GM21737 (cell line): ENCODE data around the gene SRRT.
"Not testable (repeated sequence)": the region's sequence is repeated elsewhere in the genome, so short reads cannot be mapped to it uniquely, and the experiment has no call there.

ENCODE experiments used
- ATAC-seq: cut with Tn5 transposase; IDR thresholded peaks from one replicate; pipeline ENCODE4 v1.9.1; 2021; ENCODE audit warnings: mild to moderate bottlenecking, moderate library complexity; ENCODE audit not compliant: unreplicated experiment

Gene SRRT

DNA sequence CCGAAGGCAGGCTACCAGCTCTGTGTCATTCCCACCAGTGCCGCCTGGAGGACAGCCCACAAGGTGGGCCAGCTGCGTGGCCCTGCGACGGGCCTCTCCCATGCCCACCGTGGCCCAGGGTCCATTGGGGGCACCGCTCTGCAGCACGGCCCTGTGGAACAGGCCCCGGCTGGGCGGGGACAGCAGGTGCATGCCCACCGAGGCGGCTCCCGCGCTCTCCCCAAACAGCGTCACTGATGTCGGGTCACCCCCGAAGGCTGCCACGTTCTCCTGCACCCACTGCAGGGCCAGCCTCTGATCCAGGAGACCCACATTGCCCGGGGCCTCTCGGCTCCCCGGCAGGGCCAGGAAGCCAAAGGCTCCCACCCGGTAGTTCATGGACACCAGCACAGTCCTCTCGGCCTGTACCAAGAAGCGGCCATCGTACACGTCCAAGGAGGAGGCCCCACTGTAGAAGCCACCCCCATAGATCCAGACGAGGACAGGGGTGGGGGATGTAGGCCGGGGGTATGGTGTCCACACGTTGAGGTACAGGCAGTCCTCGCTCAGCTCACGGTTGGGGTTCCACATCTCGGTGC lies 18.5 kb downstream of the SRRT start:
- ATAC-seq, result no peak

DNA sequence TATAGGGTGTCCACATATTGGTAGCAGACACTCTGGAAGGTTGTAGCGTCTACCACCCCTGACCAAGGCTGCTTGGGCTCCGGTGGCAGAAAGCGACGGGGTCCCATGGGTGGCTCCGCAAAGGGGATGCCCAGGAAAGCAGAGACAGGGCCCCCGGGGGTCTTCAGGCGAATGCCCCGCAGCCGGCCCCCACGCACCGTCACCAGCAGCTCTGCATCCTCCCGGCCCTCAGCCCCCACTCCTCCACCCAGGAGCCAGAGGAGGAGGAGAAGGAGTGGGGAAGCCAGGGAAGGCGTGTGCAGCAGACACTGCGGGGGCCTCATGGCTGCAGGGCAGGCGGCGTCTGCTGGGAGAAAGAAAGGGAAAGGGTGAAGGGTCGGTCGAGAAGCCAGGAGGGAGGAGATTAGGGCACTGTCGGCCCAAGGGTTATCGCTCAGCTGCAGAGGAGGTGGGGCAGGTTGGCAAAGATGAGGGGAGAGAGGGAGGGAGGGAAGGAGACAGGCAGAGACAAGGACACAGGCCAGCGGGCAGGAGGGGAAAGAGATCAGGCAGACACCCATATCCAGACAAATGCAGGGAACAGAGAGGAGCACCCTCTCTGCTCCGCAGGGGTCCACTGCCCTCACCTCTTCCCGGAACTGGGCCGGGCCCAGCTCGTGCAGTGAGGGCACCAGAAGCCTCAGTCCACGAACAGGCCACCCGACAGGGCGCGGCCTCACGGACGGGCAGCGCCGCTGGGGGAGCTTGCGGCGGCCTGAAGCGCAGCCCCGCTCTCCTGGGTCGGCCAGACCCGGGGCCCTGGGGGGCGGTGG lies 19.2 kb downstream of the SRRT start:
- ATAC-seq, result no peak

DNA sequence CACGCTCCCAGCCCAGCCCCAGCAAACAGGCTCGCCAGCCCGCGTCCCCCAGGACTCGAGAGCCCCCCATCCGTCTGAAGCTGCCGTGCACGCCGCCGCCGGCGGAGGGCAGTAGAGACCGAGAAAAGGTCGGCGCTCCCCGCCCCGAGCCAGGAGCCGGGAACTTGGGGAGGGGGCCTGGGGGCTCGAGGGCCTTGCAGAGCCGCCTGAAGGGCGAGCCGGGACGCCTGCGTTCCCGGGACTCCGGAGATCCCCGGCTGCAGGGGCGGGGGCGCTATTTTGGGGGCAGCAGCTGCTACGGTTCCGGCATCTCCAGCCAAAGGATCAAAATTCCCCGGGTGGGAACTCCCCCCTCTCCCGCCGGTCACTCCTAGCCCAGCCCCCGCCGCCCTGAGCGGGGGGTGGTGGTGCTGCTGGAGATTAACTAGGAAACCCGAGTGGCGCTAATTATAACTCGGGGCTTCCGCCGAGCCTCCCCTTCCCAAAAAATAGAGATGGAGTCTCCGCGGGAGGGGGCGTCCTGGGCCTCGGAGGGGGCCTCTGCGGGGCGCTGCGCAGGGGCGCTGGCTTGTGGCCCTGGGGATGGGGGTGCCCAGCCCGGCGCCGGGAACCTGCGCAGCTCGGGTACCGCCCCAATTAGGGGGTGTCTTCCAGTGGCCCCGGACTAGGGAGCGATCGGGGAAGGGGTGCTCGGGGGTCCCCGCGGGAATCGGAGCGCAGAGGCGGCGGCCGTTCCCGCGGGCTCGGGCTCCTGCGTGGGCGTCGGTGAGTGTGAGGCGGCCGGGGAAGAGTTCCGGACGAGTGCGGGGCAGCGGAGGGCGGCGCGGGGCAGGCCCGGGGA lies 20.2 kb downstream of the SRRT start:
- no peak for ATAC-seq

DNA sequence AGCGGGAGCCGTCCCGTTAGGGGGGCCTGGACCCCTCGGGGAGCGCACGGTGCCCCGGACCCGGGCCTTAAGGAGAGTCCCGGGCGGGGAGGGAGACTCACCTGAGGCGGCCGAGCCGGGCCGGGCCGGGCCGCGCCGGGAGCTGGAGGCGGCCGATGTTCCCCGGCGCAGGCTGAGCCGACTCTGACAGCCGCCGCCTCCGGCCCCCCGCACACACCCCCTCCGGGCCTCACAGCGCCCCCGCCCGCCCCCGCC lies 20.7 kb downstream of the SRRT start, which contains the start of gene ACHE:
Gene ACHE (minus strand): TSS at position 188 of the 255 bp plus-strand sequence. CDS start 1,656 bp downstream, outside the sequence.
- no peak for ATAC-seq

DNA sequence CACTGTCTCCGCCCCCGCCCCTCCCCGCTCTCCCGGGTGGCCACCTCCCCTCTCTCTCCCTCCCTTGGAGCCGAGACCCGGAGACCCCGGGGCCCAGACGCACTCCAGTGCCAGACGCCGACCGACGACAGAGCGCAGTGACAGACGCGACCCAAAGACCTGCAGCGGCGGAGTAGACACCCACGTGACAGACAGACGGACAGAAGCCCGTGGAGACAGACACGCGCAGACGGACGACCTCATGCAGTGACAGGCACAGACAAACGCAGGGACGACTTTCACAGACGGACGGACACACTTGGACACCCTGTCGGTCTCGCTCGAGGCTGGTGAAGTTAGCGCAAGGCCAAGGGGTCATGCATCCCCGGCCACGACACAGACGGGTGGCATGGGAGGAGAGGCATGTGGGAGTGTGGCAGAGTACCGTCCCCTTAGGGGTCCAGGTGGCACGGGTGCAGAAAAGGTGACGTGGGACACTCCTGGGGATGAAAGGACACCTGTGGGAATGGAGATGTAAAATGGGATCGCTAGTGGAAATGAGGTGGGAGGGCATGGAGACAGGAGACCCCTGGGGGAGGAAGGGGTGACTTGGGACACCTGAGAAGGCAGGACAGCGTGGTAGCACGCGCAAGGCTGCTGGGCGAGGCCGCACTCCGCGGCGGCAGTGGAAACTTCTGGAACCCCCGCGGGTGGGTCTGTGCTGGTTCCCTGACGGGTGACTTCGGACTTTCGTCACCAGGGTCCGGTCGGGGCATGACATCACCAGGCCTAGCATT lies 21.2 kb downstream of the SRRT start:
- ATAC-seq, result no peak

DNA sequence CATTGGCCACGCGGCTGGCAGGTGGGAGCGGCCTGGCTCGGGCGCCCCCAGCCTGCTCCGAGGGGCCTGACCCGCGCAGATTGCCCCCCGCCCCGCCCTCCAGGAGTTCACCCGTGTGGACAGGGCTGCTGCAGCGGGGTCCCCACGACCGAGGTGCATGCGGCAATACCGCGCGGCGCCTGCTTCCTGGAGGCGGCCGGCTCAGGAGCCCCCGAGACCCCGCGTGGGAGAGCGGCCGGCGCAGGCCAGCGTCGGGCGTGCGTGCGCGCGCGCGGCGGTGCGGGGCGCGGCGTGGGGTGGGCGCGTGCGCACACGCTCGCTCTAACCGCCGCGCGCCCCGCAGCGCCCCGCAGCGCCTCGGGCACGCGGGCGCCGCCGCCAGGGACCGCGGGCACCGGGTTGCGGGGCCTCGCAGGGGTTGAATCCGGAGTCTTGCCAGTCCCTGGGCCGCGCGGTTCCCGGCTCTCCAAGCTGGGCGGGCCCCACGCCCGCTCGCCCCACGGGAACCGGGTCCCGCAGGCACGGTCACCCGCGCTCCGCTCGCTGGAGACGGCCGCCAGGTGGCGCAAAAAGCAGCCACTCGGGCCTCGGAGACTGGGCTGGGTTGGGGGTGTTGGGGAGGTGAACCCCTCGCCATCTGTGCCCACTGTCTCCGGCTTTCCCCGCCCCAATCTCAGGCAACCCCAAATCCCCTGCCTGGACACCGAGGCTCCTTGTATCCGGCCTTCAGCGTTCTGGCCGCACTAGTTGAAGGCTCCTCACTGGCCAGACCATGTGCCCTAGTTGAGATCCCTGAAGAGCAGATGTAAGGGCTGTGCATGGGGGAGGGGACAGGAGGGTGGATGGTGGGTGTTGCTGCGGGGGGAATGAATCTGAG lies 22.1 kb downstream of the SRRT start:
- ATAC-seq, result no peak

DNA sequence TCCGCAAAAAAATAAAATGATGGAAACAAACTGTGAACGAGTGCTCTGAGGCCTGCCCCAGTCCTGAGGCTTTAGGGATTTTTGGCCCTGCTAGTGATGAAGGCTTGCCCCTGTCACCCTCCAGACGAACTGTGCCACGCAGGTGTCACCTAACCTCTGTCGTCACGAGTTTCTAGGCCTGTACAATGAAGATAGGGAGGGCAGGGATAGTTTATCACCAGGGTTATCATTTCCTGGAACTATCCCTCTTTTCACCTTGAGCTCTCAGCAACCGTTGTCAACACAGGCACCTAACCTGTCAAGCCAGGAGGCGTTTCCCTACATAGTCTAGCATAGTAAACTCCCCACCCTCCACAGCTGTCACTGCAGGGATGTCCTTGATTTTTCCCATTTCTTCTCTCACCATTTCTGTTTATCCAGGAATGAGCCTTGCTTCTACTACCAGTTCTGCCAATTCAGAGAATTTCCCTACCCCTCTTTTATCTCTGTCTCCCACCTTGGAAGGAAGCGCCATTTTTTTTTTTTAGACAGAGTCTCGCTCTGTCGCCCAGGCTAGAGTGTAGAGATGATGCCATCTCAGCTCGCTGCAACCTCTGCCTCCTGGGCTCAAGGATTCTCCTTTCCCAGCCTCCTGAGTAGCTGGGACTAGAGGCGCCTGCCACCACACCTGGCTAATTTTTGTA lies 23.0 kb downstream of the SRRT start:
- ATAC-seq, result no peak

DNA sequence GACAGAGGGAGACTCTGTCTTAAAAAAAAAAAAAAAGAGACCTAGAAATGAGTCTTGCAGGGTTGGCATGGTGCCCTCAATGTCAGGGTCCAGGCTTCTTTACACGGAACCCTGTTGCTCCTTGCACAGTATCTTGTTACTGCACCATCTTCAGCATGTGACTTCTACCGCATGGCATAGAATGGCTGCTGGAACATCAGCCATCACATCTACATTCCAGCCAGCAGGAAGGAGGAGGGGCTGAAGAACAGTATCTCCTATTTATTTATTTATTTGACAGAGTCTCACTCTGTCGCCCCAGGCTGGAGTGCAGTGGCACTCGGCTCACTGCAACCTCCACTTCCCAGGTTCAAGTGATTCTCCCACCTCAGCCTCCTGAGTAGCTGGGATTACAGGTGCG lies 24.5 kb downstream of the SRRT start:
- ATAC-seq, result no peak

DNA sequence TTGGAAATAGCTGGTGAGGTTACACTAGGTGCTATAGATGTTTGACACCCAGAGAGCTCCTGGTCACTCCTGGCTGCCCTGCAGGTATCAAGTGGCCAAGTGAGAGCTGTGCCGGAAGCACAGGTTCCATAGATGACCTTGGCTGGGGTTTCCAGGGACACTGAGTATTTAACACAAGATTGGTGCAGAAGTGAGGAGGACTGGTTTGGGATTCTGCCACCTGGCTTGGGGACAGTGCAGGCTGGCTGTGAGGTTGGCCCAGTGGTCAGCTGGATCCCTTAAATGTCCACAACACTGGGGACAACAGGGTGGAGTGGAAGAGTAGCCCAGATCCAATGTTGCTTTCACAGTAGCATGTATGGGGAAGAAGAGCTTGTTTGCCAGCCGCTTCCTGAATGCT lies 26.1 kb downstream of the SRRT start:
- ATAC-seq, result no peak

DNA sequence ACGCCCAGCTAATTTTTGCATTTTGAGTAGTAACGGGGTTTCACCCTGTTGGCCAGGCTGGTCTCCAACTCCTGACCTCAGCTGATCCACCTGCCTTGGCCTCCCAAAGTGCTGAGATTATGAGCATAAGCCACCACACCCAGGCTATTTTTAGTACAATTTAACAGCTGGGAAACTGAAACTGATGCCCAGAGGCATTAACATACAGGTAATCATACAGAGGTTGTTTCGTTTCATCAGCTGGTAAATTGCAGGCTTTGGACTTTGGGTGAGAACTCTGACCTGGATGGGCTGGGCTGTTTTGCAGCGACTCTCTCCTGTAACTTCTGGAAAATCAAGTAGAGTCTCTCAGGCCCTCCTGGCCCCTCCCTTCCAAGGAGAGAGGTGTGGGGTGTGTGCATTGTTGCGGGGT lies 27.0 kb downstream of the SRRT start:
- no peak for ATAC-seq

DNA sequence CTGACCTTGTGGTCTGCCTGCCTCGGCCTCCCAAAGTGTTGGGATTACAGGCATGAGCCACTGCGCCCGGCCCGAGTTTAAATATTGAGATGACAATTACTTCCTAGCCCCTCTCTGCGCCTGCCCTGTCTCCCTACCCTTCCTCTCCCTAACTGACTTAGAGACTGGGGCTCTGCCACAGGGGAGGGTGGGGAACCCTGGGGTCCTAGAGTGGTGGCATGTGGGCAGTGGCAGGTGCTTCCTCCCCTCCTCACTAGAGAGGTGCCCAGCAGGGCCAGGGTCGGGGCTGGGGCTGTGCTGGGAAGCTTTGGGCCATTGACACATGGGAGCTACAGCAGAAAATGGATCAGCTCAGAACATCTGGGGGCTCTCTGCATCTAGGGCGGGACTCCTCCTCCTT lies 27.7 kb downstream of the SRRT start:
- ATAC-seq, result no peak

DNA sequence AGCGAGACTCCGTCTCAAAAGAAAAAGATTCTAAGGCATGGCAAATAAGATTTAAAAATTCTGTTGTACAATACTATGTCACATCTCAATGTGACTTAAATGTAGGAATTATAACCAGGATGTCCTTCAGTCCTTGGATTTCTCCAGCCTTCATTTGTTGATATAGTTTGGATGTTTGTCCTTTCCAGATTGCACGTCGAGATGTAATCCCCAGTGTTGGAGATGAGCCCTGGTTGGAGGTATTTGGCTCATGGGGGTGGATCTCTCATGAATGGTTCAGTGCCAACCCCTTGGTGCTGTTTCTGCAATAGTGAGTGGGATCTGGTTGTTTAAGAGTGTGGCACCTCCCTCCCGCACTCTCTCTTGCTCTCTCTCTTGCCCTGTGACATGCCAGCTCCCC lies 33.6 kb downstream of the SRRT start:
- no peak for ATAC-seq

DNA sequence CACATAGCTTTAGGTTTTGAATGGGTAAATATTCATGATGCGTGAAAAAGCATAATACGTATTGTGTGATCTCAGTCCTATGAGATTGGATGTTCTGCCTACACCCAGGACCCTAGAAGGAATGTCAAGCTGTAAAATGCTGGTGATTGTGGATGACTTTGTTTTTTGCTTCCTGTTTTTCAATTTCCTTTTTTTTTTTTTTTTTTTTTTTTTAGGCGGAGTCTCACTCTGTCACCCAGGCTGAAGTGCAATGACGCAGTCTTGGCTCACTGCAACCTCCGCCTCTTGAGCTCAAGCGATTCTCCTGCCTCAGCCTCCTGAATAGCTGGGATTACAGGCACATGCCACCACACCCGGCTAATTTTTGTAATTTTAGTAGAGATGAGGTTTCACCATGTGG lies 35.5 kb downstream of the SRRT start:
- ATAC-seq, result not testable (repeated sequence)

DNA sequence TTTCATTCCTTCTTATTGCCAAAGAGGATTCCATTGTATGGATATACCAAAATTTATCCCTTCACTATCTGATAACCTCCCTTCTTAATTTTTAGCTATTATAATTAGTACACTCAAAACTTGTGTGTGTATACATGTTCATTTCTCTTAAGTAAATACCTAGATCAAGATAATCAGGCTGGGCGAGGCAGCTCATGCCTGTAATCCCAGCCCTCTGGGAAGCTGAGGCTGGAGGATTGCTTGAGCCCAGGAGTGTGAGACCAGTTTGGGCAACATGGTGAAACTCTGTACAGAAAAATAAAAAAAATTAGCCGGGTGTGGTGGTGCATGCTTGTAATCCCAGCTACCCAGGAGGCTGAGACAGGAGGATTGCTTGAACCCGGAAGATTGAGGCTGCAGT lies 36.6 kb downstream of the SRRT start:
- no peak for ATAC-seq

DNA sequence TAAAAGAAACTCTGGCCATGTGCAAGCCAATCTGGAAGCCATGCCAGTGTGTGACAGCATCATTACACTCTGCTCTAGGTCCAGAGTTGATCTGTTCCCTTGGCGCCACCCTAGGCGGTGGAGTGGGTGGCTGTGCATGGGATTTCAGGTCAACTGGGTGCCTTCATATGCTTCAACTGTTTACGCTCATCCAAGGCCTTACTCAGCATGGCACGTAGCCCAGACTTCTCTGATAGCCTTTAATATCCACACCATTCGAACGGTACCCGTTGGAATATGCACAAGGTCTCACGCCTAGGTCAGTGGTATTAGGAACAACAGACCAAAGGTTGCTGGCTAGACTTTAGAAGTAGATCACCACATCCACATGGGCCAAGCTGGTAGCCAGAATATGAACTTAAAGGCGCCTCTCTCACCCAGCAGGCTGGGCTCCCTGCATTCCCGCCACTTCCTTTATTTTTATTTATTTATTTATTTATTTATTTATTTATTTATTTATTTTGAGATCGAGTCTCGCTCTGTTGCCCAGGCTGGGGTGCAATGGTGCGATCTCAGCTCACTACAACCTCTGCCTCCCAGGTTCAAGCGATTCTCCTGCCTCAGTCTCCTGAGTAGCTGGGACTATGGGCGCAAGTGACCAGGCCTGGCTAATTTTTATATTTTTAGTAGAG lies 39.4 kb downstream of the SRRT start:
- no peak for ATAC-seq

DNA sequence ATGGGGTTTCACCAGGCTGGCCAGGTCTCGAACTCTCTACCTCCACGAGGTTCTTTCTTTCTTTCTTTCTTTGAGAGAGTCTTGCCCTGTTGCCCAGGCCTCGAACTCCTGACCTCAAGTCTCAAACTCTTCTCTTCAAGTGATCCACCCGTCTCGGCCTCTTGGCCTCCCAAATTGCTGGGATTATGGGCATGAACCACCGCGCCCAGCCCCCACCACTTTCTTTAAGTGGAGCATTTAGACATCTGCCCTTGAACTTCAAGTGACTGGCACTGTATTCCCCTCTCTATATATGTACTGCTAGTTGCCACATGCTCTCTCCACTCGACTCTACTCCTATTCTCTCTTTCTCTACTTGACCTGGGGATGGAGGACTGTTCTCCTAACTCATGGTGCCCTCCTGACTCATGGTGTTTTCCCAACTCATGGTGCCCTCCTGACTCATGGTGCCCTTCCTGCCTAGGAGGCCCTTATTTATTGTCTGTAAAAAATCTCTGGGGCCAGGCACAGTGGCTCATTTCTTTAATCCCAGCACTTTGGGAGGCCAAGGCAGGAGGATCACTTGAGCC lies 40.1 kb downstream of the SRRT start:
- ATAC-seq, result no peak

DNA sequence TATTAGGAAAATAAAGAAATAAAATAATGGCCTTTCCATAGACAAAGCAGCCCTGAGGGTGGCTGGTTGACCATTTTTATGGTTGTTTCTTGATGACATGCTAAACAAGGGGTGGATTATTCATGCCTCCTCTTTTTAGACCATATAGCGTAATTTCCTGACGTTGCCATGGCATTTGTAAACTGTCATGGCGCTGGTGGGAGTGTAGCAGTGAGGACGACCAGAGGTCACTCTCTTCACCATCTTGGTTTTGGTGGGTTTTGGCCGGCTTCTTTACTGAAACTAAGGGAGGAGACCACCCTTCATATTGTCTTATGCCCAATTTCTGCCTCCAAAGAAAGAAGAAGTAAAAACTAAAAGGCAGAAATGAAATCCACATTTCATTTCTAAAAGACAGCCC lies 44.4 kb downstream of the SRRT start:
- ATAC-seq, result not testable (repeated sequence)

DNA sequence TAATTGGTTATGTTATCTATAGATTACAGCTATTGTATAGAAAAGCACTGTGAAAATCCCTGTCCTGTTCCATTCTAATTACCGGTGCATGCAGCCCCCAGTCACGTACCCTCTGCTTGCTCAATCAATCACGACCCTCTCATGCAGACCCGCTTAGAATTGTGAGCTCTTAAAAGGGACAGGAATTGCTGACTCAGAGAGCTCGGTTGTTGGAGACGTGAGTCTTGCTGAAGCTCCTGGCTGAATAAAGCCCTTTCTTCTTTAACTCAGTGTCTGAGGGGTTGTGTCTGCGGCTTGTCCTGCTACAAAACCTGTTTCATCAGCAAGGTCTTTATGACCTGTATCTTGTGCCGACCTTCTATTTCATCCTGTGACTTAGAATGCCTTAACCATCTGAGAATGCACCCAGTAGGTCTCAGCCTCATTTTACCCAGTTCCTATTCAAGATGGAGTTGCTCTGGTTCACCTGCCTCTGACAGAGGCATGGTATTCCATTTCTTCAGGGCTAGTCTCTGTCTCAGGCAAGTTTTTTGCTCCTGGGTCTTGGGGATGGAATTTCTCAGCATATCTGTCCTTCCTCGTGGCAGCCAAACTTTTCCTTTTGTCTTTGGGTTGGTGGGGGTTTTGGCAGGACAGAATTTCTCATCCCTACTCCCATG lies 45.0 kb downstream of the SRRT start:
- not testable (repeated sequence) for ATAC-seq
